IPS-NIHi11 (cell line): ENCODE results near the gene ALPL.
"Not testable (repeated sequence)": the region's sequence is repeated elsewhere in the genome, so short reads cannot be mapped to it uniquely, and the experiment has no call there.

Experiments used
- DNase-seq: peaks from one replicate; pipeline ENCODE4 v3.0.0; 2012; ENCODE audit warnings: mixed read lengths, low spot score

Gene ALPL

DNA sequence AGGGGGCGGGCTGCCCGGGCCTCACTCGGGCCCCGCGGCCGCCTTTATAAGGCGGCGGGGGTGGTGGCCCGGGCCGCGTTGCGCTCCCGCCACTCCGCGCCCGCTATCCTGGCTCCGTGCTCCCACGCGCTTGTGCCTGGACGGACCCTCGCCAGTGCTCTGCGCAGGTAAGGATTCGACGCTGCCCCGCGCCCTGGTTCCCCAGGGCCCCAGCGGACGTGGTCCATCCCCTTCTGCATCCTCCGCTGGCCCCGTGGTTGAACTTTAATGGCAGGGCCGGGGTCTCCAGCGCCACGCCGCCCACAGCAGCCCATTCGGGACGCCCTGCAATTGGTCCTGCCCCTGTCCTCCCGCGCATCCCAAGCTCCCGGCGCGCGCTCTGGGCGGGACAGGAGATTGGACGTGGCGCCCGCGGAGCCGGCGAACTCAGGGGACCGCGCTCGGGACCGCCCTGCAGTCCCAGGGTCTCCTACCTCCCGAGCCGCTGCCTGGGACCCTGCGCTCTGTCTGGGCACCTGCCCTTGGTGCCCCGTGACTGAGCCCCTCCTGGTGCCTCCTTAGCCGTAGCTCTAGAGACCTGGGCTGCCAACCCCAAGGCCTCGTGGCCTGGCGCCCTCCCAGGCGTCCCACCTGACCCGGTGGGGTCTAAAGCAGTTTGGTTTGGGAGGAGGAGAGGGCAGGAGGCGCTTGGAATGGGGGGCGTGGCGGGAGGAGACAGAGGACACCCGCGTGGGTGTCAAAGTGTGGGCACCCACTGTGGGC, at the start of gene ALPL:
Gene ALPL (plus strand): TSS at position 73 of the 762 bp plus-strand sequence. CDS start 44,659 bp downstream, outside the sequence.
- DNase-seq: peak; percentile 47

DNA sequence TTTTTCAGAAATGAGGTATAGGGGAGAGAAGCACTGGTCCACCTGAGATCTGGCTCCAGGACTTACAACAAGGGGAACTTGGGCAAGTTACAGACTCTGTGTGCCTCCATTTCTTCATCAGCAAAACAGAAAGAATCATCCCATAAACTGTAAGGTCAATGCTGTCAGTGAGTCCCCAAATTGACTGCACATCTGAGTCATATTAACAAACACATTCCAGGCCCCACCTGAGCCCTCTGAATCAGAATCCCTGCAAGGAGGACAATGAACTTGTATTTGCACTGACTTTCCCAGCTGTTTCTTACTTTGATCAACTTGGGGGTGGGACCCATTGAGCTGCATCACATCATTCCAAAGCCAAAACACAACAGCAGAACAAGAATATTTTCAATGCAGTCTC, 44.1 kb upstream of the ALPL start:
- not testable (repeated sequence) for DNase-seq

DNA sequence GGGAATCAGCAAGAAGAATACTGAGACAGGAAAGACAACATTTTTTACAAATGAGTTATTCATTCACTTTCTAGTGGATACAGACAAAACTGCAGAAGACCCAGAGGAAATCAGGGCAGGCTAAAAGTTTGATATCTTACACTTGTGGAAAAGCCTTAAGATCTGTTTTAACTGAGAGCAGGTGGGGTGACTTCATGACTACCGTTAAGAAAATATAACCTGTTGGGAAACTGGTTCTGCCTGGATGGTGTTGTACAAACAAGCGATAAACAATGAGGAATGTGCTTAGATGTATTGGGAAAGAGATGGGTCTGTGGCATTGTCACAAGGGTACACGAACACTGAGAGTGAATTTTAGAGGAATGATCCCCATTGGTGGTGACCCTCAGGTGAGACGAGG, 41.3 kb upstream of the ALPL start:
- not testable (repeated sequence) for DNase-seq

DNA sequence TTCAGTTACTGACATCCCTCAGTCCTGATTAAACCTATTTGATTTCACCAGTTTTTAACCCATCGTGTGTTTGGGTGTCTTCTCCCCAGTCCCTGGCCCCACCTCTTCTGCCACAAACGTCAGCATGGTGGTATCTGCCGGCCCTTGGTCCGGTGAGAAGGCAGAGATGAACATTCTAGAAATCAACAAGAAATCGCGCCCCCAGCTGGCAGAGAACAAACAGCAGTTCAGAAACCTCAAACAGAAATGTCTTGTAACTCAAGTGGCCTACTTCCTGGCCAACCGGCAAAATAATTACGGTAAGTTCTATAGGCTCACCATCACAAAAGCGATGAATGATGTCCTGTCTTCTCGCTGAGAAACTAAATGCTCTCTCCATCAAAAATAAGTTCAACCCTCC, 40.6 kb upstream of the ALPL start:
- peak; percentile 28 for DNase-seq

DNA sequence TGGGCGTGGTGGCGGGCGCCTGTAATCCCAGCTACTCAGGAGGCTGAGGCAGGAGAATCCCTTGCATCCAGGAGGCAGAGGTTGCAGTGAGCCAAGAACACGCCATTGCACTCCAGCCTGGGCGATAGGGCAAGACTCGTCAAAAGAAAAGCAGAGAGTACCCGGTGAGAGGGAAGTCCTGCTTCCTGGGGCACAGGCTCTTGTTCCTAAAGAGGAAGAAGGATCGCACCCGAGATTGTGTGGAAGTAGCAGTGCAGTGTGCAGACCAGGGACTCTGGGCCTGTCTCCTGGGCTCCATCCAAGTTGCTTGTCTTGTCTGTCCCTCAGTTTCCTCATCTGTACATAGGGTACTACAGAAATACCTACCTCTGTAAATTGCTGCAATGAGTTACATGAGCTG, 39.6 kb upstream of the ALPL start:
- DNase-seq: no peak

DNA sequence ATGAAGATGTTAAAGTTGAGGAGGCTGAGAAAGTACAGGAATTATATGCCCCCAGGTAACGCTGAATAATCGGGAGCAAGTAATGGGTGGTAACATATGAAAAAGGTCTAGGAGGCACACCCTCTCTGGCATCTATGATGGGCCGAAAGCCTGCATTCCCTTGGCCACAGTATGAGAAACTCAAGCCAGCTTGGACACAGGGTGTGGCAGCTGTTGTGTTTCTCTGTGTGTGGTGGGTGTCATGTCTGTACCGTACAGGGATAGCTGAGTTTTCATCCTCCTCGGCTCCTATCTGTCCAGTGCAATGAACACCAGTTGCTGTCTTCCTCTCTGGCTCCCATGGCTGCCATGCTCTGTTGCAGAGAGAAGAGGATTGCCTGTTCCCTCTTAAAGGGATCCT, 36.4 kb upstream of the ALPL start:
- no peak for DNase-seq

DNA sequence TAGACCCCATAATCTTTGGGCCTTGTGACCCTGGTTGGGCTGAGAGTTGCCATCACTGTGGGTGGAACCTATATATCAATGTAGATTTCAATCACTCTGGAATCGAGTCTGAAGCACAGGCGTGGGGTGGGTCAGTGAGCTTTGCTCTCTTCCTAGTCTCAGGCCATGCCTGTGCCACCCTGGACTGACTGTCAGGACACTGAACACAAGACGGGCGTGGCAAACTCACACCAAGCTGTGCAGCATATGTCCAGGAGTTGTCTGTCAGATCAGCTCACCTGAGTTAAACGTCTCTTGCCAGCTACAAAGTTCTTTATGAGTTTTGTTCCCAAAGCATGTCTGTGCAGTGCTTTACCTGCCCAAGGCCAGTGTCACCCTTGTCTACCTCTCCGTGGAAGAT, 30.9 kb upstream of the ALPL start:
- no peak for DNase-seq

DNA sequence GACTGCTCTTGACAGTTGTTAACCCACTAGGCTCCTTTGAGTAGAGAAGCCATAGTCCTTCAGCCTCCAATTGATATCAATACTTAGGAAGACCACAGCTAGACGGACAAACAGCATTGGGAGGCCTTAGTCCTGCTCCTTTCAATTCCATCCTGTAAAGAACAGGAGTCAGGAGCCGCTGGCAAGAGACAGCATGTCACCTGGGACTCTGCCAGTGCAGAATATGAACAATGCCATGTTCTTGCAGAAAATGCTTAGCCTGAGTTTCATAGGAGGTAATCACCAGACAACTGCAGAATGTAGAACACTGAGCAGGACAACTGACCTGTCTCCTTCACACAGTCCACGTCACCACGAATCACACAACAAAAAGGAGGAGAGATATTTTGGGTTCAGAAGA, 25.3 kb upstream of the ALPL start:
- not testable (repeated sequence) for DNase-seq

DNA sequence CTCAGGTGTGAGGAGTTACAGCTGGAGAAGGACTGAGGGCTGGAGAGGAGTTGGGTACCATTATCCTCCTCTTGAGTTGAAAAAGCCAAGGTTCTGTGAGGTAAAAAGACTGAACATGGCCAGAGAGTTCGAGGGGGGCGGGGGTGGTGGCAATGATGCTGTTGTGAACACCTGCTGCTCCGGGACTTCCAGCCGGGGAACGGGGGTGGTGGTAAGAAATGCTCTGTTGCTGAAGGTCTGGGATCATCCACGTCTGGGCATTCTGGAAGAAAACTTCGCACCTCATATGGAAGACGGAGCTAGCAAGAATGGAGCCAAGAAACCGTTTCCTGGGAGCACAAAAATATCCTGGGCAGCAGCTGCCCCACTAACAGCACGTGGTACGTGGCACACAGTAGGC, 20.1 kb upstream of the ALPL start:
- no peak for DNase-seq

DNA sequence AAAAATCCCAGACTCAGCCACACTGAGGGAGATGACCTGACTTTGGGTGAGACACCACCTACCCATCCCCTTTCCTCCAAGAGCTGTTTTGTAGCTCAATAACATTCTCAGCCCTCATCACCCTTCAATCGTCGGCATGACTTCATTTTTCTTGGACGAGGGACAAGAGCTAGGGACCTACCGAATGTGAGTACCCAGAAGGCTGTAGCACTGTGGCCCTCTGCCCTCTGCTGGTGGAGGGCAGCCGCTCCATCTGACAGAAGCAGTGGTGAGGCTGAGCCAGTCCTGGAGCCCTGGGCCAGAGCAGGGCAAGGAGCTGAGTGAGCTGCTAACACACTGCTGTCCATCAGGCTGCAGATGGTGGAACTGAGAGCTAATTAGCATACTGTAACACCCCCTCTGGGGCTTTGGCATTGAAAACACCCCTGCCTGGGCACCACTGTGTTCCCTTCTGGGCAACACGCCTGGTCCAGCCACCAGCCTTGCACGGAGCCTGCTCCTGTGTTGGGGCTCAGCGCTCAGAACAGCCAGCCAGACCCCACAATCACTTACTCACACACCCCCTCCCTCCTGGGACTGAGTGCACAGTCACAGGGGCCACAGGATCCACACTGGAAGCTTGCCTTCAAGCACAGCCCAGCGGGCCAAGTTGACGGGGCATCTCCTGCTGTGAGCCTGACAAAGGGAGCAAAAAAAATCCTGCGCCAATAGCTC, 18.3 kb upstream of the ALPL start:
- peak; percentile 47 for DNase-seq

DNA sequence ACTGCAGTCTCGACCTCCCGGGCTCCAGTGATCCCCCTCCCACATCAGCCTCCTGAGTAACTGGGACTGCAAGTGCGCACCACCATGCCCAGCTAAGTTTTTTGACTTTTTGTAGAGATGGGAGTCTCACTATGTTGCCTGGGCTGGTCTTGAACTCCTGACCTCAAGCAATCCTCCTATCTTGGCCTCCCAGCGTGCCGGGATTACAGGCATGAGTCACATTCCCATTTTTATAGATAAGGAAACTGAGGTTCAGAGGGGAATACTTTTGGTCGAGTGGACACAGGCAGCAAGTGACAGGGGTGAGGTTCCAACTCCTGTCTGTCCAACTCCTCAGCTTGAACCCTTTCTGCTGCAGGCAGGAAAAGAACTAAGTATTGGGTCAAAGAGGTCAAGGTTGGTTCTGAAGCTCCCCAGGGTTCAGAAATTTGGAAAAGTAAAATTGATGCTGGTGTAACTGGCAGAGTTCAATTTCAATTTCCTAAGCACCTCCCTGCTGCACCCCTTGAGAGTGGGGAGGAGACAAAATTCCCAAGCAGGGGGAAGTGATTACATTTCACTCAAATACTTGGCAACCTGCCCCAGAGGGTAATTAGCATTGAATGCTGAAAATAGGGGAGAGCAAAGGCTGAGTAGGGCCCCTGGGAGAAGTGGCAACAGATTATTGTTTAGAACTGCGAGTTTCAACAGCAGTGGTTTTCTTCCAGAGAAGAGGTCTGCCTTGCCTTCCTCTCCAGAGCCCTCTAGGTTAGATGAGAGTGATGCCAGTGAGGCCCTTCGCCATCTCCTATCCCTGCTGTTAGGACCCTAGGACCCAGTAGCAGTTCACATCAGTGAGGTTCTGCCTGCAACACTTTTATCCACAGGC, 17.5 kb upstream of the ALPL start:
- peak; percentile 41 for DNase-seq

DNA sequence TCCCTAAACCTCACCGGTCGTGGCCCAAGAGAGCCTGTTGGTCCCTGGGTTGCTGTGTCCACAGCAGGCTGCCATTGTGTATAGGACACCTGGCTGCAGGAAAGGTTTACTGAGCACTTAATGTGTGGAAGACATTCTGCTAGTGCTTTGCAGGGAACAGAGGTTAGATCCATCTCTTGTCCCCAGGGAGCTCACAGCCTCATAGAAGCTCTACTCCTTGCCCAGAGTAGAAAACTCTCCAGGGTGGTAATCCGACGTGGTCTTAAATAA, 16.9 kb upstream of the ALPL start:
- DNase-seq: no peak

DNA sequence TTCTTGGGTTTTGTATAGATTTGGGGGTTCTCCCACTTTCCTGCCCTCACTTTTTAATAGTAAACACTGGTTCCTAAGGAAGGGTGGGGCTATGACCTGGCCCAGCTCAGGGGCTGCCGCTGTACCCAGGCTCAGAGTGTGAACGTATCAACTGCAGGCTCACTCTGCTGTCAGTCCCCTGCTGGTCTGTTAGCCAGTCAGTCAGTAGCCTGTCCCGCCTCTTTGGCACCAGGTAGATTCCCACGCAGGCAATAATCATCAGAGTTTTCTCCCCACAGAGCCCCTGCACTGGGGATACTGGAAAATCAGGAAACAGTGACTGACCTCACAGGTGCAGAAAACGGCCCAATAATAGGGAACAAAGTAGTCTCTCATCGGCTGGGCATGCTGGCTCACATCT, 15.0 kb upstream of the ALPL start:
- peak; percentile 44 for DNase-seq

DNA sequence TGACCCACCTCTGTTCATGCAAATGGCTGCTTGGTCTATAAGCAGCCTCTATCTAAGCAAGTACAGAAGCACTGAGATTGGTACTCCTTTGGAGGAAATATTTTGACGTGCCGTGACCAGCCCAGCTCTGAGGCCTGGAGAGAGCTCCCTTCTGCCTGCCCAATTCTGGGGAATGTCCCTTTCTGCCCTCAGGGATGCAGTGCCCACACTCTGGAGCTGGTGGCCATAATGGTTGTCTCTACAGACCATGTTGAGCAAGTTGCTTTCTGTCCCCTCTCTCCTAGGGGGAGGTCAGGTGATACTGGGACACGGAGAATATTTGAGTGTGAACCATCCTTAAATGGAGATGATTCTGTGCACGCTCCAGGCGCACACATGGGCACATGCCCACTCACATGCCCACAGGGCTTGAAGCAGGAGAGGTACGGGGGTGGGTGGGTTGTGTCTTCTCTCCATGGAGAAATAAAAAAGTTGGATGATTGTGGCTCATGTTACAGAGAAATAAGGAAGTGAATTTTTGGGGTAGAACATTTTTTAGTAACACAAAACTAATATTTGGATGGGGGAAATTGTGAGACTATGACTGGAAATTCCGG, 13.9 kb upstream of the ALPL start:
- DNase-seq: no peak

DNA sequence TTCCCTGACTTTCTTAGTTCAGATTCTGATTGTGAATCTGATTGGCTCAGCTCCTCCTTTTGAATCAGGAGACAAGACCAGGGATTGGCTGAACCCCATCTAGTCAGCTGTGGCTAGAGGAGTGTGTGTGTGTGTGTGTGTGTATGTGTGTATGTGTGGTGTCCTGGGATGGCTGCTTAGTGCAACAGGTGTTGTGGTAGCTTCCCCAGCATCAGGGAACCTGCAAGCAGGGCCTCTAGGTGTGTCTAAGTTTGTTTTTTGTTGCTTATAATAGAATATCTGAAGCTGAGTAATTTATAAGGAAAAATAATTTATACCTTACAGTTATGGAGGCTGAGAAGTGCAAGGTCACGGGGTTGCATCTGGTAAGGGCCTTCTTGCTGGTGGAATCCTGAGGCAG, 13.2 kb upstream of the ALPL start:
- DNase-seq: no peak

DNA sequence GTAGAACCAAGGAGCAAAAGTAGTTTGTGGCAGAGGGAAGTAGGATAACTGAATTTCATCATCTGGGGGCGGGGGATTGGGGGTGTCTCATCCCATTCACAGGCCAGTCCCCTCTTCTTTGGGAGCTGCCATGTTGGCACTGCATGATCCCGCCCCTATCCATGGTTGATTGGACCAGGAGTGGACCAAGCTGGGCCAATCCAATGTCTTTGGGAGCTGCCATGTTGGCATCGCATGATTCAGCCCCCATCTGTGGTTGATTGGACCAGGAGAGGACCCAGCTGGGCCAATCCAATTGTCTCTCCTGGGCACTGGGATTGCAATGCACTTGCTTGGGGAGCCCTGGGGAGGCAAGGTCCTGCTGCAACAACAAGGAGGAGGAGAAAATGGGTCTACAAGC, 12.3 kb upstream of the ALPL start:
- no peak for DNase-seq

DNA sequence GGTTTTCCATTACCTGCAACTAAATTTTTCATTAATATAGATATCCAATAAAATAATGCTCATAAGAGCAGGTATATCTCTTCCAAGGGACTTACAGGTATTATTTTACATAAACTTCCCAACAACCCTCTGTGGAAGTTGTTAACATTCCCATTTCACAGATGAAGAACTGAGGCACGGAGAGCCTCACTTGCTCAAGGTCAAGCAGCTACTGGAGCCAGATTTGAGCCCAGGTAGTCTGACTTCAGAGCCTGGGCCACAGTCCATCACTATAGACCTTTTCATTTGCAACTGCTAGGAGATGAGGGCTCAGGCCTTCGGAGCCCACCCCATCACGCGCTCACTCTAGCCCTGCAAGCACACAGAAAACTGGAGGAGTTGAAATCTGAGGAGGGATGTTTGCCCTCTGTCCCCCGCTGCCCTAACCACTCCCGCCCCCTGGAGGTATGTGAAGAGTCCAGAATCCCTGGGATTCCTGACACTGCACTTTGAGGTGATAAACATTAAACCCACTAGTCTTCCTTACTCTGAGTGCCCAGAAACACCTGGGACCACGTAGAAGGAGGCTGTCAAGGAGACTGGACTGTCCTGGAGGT, 11.7 kb upstream of the ALPL start:
- peak; percentile 81 for DNase-seq

DNA sequence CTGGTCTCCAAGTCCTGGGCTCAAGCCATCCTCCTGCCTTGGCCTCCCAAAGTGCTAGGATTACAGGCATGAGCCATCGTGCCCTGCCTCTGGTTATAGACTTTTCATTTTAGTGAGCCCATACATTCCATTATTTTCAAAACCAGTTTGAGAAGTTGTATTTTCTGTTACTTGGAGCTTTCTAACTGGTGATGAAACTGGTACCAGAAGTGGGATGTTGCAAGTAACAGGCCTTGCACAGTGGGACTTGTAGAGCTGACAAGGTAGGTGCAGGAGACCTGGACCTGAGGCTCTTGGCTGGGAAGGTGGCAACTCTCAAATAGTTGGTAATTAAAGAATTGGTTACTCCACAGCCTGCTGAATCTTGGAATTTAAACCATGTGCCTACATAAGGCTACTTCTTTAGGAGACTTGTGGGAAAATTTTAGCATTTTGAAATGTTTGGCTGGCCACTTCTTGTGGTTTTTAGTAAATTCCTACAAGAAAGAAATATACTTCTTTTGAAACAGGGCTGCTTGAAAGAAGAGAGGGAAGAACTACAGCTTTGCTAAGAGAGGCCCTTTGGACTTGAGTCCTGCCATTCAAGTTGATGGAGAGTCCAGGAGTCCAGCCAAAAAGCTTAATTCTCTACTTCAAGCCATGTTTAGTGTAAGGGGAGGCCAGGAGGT, 9.8 kb upstream of the ALPL start:
- no peak for DNase-seq

DNA sequence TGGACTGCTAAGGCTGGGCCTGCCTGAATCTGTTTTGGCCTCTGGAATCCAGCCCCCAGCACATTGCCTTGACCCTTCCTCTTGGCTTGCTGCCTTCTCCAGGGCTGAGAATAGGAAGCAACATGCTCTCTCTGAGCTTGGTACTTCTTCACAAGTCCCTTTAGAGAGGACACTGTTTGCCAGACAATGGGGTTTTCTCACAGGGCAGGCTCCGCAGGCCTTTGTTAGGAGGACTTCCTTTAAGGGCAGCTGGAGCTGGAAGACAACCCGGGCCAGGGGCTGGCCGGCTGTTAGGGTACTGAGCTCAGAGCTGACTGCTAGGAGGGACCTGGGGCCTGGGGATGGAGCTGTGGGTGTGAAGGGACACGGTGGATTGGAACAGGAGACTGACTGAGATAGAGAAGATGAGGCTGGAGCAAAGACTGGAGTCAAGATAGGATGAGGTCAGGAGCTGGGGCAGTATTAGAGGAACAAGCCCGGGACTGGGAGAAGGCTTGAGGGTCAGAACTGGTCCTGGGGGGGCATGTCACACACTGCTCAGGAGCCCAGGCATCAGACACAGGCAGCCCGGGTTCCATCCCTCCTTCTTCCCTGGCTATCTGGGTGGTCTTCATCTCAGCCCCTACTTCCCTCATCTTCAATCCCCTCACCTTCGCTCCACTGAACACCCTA, 5.4 kb upstream of the ALPL start:
- peak; percentile 21 for DNase-seq

DNA sequence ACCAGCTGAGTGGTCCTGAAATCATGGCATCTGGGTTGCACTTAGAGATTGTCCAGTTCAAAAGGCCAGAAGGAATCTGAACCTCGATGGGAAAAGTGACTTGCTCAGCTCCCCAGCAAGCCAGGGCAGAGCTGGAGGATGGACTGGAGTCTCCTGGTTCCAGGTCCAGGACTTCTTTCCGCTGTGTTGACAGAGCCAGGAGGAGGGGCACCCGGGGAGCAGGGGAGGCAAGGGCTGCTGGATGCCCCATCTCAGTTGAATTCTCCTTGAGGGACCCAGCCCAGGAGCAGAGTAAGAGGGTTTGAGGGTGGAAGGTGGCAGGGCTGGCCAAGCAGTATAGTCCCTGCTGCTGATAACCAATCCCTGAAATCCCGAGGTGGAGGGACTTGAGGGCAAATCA, 2.4 kb upstream of the ALPL start:
- no peak for DNase-seq
